D721Med (cell line): ENCODE data around the gene ADARB2.

Experiments used
- DNase-seq: peaks from one replicate; pipeline ENCODE4 v3.0.0; 2011; ENCODE audit warnings: low spot score; ENCODE audit not compliant: insufficient read length
- FAIRE-seq: peaks from 2 replicates; lab custom pipeline; 2011; peaks lifted over from hg19 to GRCh38; lab: Jason Lieb, UNC
- CTCF ChIP-seq: IDR thresholded peaks from 2 replicates; pipeline ENCODE4 v1.5.1; 2012; ENCODE audit warnings: mild to moderate bottlenecking, control low read depth; ENCODE audit not compliant: insufficient read depth; ENCODE audit errors: missing control alignments

ADARB2 gene

GRCh38 chr10:1323951-1324350 lies 413.4 kb downstream of the ADARB2 start:
- TF ChIP-seq CTCF, result no peak
- FAIRE-seq (no peak), DNase-seq (no peak)

- FAIRE-seq (no peak), DNase-seq (no peak)
- TF ChIP-seq CTCF, result no peak
These were observed 416.5 kb downstream of the ADARB2 start for GRCh38 chr10:1320739-1321320.

GRCh38 chr10:1316809-1317143 lies 420.5 kb downstream of the ADARB2 start:
- TF ChIP-seq CTCF, result no peak
- FAIRE-seq (no peak), DNase-seq (no peak)

- TF ChIP-seq CTCF, result no peak
- no peak for FAIRE-seq
These were observed 421.1 kb downstream of the ADARB2 start for GRCh38 chr10:1316121-1316808.

GRCh38 chr10:1315178-1315577 lies 422.1 kb downstream of the ADARB2 start:
- FAIRE-seq (no peak), DNase-seq (no peak)
- TF ChIP-seq CTCF, result no peak

More at GRCh38 chr10:1316121-1316808, 421.1 kb downstream of the ADARB2 start:
- no peak for DNase-seq

- TF ChIP-seq CTCF, result no peak
- DNase-seq (peak; percentile 40), FAIRE-seq (no peak)
These were observed 425.6 kb downstream of the ADARB2 start for GRCh38 chr10:1311726-1312125.

GRCh38 chr10:1310271-1310789 lies 427.0 kb downstream of the ADARB2 start:
- DNase-seq (no peak), FAIRE-seq (no peak)
- no peak for TF ChIP-seq CTCF
